NCI-H82 (cell line): Measurements from ENCODE around the gene ZBED4.
A peak's percentile ranks its signal among the peaks of the same experiment; 100 is the strongest.

Experiments used
- DNase-seq: peaks from one replicate; lab custom pipeline; 2025; lab: John Stamatoyannopoulos, UW

ZBED4 gene

DNA sequence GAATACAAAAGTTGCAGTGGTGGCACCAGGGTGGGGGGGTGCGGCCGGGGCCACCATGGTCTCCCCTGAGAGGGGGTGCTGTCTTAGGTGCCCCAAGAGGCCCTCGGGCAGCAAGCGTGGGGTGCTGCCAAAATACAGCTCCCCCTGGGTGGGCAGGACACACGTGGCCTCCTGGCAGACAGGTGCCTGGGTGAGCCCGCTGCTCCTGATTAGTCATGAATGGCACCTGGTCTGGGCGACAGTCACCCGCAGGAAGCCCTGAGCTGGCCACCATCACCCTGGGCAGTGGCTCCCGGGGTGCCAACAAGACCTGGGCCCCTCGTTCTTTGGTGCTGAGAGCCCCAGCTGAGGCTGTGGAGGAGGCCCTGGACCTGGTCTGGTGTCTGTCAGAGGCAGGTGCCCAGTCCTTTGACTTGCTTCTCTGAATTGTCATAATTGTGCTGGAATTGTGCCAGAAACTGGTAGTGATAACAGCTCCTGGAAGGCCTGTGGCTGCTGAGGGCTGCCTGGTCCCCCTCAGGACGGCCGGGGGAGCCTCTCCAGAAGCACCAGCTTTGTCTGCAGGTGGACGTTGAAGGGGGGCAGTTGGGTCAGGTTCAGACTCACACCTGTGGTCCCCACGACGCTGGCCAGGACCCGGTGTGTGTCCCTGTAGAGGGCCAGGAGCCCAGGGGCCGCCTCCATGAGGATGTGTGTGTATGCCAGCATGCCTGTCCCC is 49.8 kb downstream of the ZBED4 start:
- no peak for DNase-seq

DNA sequence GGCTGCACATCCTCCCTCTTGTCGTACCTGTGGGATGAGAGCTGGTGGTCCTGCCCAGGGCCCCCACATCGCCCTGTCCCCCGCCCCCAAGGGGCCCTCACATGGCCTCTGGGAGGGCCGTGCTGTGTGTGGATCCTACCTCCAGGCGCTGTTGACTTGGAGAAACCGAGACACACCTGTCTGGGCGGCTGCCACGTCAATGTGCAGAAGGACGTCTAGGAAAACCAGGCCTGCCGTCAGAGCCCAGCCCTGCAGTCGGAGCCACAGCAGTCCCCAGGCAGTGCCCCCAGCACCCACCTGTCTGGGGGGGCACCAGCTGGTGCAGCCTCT is 50.4 kb downstream of the ZBED4 start:
- no peak for DNase-seq

DNA sequence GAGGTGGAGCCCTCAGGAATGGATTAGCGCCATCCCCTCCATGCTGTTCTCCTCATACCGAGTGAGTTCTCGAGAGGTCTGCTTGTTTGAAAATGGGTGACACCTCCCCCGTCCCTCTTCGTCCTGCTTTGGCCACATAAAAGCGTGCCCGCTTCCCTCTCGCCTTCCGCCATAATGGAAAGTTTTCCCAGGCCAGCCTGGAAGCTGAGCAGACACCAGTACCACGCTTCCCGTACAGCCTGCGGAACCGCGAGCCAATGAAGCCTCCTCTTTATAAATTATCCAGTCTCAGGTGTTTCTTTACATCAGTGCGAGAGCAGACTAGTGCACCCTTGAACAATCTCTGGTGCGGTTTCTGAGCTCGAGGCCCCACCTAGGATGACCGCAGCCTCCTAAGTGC is 51.8 kb downstream of the ZBED4 start:
- DNase-seq = no peak

DNA sequence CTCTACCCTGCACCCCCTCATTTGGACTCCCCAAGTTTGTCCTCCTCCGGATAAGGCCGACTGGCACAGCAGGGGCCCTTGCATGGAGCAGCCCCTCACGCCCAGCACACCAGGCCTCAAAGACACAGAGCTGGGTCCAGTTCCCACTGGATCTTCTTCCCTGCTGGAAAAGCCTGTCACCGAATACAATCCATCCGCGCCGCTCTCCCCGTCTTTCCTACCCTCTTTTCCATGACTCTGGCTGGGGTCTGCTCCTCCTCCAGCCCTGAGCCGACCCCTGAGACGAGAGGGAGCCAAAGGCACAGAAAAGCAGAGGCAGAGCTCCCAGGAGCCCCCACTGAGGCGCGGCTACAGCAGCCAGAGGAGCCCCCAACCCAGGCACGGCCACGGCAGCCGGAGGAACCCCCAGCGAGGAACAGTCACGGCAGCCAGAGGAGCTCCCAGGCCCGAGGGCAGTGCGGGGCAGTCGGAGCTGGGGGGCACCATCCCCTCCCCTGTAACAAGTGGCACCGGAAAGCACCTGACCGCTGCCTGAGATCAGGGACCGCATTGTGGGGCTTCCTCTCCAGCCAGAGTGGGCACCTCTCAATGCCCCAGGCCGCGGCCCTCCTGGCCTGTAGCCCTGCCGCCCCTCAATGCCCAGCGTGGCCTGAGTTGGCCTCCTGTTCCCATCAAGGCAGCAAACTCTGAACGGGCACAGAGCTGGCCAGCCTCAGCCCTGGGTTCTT is 52.6 kb downstream of the ZBED4 start:
- no peak for DNase-seq

DNA sequence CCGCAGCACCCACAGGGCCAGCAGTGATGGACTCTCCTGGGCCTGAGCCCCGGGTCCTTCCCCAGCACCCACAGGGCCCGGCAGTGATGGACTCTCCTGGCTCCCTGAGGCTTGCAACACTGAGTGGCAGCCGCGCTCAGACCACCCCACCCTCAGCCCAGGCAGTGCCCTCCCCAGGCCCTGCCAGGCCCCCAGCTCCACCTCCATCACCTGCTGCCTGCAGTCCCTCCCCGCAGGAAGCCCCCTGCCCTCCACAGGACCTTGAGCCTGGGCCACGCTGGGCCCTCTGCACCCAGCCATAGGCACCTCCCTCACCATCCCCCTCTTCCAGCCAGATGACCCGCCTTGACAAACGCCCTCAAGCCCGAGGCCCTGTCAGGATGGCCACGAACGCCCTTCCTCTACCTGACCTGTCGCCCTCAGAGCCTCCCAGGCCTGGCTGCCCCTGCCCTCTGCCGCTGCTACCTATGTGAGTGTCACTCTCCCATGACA is 53.2 kb downstream of the ZBED4 start:
- no peak for DNase-seq

DNA sequence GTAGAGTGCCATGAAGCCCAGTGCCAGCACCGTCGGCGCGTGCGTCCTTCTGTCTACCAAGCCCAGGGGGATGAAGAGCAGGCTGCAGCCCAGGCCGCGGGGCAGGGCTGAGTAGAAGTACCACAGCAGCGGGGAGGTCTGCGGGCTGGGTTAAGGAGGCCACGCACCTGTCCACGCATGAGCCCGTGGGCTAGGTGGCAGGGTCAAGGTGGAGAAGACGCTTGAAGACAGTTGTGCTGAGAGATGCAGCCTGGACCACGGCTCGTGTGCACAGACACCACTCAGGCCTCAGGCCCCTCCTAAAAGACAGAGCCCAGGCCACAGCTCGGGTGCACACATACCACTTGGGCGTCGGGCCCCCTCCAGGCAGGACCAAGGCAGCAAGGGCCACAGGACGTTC is 54.2 kb downstream of the ZBED4 start:
- DNase-seq = no peak

DNA sequence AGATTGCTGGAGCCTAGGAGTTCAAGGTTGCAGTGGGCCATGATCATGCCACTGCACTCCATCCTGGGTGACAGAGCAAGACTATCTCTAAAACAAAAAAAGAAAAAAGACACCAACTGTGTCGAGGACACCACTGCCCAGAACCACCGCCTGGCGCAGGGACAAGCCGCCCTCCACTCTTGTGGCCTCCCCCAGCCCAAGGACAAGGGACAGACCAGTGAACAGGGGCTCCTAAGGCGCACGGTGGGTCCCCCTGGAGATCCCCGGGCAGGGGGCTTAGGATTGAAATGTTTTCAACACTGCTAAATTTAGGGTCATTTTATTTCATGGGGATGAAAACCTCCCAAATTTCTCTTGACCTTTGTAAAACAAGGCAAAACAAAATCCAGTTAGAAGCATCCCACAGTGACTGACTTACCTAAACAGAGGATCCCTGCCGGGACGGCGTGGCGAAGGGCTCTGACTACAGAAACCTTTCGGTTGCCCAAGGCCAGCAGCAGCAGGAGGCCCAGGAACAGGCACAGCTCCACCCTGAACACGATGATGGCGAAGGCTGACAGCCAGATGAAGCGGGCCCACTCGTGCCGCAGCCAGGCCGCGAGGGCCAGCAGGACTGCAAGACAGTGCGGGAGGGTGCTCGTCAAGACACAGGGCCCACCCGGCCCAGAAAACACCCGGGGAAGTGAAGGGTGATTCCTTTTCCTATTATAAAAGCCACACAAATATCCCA is 56.0 kb downstream of the ZBED4 start:
- DNase-seq = no peak

DNA sequence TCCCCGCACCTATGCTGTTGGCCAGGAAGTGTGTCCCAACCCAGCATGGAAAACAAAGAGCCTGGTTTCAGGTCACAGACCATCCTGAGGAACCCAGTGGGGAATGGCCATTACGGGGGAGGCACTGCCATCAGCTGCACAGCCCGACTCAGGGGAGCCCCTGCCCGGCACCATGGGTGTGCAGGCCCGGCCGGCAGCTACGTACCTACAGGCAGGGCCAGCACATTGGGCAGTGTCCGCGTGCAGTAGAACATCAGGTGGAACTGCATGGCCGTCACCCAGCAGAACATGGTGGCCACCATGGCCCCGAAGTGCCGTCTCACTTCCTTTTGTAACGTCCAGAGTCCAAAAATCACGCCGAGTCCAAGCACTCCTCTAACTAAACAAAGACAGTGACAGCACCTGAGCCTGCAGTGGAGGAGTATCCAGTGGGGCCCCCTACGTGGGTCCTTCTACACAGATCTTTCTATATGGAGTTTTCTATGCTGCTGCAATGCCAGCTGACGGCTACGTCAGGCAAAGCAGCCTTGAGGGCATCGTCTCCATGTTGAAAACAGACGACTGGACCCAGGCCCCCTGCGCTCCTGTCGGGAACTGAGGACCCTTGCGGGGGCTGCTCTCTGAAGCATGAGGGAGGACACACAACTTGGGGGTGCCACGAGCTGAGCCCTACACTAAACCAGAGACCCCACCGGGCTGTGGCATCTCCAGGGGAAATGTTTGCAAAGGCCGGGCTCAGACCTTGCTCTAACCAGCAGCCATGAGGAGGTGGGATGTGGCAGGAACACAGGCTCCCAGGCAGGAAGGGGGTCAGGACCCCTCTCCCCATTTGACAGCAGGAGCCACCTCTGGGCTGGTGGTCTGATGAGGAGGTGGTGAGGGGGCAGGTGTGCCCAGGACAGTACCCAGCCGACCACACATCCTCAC is 56.8 kb downstream of the ZBED4 start:
- no peak for DNase-seq

DNA sequence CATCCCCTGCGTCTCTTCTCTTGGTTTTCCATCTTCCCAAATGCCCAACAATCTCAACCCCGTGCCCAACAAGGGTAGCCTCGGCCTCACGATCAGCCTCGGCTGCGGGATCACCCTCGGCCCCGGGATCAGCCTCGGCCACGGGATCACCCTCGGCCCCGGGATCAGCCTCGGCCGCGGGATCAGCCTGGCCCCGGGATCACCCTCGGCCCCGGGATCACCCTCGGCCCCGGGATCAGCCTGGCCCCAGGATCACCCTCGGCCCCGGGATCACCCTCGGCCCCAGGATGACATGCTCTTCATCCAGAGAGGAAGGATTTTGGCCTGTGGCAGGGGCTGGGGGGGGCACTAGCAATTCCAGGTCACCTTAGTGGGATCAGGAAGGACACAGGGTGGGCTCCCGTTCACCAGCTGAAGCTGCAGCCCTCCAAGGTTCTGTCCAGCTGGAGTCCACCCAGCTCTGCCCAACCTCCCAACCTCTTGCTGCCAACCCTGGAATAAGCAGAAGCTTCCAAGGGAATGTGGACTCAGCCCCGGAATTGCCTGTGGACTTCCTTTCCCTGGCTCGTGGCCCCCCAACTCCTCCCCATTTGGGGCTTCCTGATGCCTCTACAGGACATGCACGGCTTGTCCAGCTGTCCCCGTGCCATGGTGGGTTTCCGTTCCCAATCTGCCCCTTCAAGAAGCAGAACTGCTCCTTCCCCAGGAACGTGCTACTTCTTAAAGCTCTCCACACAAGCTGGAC is 58.4 kb downstream of the ZBED4 start:
- no peak for DNase-seq

DNA sequence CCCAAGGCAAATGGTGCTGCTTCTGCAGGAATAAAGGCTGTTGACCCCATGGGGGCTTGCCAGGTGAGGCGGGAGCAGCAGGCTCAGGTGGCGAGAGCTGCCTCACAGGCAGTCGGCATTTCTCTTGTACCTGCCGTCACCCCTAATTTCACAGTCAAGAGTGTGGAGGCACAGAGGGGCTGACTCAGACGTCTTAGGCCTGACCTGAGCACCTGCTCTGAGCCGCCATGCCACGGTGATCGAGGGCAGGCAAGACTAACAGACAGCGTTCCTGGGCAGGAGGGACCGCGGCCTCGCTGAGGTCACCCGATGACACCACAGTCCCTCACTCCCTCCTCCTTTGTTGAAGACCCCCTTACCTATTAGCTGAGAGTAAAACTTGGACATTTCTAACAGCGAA is 59.4 kb downstream of the ZBED4 start:
- no peak for DNase-seq

DNA sequence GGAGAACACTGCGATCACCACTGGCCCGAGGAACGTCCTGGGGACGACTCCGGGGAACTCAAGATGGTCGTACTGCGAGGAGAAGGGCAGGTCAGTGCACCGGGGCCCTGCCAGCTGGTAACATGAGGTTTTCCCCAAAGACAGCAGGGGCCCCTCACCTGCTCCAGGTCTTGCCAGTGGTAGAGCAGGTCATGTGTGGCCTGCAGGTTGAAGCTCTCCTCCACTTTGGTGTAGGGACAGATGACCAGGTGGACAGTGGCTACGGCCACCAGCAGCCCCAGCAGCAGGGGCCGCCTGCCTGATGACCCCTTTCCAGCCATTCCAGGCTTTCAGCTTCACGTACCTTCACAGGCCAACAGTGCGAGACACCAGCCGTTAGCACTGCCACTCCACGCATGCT is 59.8 kb downstream of the ZBED4 start:
- no peak for DNase-seq

DNA sequence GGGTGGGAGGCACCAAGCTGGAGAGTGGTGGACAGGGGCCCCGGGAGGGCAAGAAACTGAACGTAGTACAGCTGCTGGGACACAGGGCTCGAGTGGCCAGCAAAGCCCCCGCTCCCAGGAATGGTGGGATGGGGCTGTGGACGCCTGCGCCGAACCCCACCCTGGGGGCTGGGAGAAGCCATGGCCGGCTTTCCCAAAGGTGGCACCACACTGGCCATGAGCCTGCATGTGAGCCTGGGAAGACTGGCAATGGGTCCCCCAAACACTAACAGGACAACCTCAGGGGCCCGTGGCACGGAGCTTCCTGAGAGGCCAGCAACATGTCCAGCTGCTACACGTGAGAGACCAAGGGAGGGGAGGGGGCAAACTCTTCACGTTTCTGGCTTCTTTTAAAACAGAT is 60.6 kb downstream of the ZBED4 start:
- DNase-seq = no peak

DNA sequence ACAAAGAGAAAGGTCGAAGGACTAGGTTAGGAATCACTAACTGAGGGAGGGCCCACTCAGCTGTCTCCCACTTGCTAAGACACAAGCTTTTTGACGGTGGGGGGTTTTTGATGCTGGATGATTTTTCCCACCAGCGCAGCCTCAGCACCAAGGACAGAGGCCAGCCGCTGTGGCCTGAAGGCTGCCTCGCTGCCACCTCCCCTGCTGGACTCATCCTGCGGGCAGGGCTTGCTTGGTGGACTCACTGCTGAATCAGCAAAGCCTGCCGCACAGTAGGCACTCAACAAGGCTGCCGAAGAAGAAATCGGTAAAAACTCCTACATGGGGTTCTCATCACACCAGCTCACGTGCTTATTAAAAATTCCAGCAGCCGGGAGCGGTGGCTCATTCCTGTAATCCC is 62.0 kb downstream of the ZBED4 start:
- DNase-seq = no peak

DNA sequence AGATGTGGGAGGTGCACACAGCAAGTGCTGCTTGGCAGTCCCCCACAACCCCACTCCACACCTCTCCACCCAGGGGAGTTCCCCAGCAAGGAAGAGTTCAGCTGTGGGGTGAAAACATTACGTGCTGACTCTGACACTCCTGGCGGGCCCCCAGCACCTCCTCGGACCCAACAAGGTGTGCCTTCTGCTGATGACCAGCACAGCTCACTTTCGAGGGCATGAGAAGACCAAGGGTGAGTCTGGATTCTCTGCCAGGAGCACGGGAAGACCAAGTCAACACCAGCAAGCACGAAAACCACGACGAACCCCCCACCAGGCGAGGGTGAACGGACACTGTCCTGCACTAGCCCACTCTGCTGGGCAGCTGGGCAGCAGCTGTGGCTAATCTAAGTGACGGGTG is 63.2 kb downstream of the ZBED4 start:
- DNase-seq = no peak

DNA sequence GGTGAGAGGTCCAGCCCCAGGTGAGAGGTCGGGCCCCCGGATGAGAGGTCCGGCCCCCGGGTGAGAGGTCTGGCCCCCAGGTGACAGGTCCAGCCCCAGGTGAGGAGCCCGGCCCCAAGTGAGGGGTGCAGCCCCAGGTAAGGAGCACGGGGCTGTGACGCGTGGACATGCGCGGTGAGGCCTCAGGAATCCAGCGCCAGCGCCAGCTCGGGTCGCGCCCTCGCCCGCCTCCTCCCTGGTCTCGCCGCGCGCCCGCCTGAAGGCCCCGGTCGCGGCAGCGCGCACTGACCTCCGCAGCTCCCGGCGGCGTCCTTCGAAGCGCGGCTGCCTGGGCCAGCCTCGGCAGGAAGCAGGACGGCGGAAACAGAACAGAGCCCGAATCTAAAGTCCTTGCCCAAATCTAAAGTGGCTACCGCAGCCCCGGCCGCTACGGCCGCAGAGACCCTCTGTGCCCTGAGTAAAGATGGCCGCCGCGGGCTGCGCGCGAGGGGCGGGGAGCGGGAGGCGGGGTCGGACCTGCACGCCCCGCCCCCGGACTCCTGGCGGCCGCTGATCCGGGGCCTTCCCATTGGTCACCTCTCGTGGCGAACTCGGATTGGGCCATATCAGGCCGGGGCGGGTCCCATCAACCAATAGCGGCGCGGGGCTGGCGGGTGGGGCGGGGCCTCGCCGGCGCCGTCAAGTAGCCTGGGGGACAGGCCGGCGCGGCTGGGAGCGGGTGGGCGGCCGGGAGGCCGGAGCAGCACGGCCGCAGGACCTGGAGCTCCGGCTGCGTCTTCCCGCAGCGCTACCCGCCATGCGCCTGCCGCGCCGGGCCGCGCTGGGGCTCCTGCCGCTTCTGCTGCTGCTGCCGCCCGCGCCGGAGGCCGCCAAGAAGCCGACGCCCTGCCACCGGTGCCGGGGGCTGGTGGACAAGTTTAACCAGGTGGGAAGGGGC is 64.6 kb downstream of the ZBED4 start, which contains the start of the genes ALG12 and CRELD2:
ALG12 (minus strand) TSS at position 465 of the 937 bp plus-strand sequence. CDS start 4,673 bp downstream, outside the sequence.
CRELD2 (plus strand) TSS at position 661 of the 937 bp plus-strand sequence; CDS start at position 797, 136 bp downstream.
- peak; percentile 96 for DNase-seq

DNA sequence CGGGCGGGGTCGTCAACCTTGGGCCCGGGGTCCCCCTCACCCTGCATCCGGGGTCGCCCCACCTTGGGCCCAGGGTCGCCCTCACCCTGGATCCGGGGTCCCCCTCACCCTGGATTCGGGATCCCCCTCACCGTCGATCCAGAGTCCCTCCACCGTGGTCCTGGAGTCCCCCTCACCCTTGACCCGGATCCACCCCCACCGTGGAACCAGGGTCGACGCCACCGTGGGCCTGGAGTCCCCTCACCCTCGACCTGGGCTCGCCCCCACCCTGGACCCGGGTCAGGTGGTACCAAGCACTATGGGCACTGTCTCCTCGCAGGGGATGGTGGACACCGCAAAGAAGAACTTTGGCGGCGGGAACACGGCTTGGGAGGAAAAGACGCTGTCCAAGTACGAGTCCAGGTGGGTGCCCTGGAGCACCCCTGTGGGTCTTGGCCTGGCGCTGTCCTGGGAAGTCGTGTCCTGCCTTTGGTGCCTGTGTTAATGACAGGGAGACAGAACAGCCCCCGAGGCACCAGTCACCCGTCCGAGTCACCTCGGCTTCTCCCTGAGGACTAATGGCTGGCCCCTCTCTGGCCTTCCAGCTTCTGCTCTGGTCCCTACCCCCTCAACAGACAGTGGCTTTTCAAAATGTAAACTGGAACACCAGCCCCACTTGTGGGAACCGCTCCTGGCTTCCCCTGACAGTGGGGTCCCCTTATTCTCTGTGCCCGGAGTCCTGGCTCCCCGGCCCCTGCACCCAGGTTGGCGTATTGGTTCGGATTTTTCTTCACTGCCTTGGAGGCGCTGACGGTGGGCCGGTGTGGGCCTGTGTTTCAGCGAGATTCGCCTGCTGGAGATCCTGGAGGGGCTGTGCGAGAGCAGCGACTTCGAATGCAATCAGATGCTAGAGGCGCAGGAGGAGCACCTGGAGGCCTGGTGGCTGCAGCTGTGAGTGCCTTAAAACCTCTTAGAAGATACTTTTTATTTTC is 65.6 kb downstream of the ZBED4 start:
- DNase-seq = no peak

DNA sequence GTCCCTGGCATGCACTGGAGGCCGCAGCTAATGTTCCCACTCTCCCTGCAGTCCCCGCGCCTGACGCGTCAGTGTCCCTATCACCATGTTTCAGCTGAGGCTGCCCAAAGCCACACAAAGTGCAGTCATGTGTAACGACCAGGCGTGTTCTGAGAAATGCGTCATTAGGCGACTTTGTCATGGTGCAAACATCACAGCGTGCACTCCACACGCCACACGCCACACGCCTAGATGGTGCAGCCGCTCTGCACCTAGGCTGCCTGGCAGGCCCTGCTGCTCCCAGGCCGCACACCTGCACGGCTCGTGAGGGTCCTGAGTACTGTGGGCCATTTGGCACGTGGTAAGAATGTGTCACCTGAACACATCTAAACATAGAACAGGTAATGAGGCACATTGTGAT is 67.2 kb downstream of the ZBED4 start:
- no peak for DNase-seq

DNA sequence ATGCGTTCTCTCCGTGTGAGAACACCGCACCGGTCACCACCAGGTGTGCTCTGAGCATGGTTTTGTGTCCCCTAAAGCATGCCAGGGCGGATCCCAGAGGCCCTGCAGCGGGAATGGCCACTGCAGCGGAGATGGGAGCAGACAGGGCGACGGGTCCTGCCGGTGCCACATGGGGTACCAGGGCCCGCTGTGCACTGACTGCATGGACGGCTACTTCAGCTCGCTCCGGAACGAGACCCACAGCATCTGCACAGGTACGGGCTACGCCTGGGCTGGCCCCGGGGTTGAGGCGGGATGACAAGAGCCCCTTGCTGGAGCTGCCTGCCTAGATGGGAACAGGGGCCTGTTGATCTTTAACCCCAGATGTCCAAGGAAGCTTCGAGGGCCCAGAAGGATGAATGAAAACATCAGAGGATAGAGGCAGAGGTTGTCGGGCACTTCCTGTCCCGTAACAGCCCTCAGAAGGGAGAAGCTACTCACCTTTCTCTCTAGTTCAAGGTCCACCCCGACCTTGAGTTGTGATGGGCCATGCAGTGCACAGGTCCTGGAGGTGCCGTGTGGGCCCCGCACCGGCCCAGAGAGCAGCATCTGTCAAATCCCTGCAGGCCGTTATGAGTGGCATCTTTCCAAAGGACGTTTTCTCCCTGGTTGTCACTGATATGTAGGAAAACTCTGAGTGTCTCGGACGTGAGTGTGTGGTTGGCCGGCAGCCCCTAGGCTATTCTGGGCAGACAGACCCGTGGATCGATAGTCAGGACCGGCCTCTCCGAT is 68.0 kb downstream of the ZBED4 start:
- no peak for DNase-seq
